ENCODE measurements around the gene ACADSB.

The ACADSB gene

DNA sequence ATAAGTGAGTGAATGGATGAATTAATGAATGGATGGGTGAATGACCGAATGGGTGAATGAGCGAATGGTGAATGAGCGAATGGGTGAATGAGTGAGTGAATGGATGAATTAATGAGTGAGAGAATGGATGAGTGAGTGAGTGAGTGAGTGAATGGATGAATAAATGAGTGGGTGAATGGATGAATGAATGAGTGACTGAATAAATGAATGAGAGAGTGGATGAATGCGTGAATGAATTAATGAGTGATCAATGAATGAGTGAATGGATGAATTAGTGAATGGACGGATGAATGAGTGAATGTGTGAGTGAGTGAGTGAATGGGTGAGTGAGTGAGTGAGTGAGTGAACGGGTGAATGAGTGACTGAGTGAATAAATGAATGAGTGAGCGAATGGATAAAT lies 77.5 kb downstream of the ACADSB start:
- no peaks in the 10 kb centered on the region for H3F3A ChIP-seq (ENCODE audit: insufficient read depth, low read length)
- H3K27ac ChIP-seq (ENCODE audit: low read length), result no peak overlapping the region
- no peak overlapping the region for H3K4me3 ChIP-seq (ENCODE audit: low read length)
- no peaks in the 10 kb centered on the region for H3K9me2 ChIP-seq (replicated peaks; ENCODE audit: insufficient read depth, low read length)
- TF ChIP-seq, protein P1, sequence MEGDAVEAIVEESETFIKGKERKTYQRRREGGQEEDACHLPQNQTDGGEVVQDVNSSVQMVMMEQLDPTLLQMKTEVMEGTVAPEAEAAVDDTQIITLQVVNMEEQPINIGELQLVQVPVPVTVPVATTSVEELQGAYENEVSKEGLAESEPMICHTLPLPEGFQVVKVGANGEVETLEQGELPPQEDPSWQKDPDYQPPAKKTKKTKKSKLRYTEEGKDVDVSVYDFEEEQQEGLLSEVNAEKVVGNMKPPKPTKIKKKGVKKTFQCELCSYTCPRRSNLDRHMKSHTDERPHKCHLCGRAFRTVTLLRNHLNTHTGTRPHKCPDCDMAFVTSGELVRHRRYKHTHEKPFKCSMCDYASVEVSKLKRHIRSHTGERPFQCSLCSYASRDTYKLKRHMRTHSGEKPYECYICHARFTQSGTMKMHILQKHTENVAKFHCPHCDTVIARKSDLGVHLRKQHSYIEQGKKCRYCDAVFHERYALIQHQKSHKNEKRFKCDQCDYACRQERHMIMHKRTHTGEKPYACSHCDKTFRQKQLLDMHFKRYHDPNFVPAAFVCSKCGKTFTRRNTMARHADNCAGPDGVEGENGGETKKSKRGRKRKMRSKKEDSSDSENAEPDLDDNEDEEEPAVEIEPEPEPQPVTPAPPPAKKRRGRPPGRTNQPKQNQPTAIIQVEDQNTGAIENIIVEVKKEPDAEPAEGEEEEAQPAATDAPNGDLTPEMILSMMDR (IDR thresholded peaks at IDR 0.05; ENCODE audit: low read length), result no peak
- TF ChIP-seq EZH2phosphoT487 (IDR thresholded peaks at IDR 0.05; ENCODE audit: low read length) (no peak), EZH2 (optimal IDR thresholded peaks at IDR 0.05; ENCODE audit: low read depth, low read length) (no peak)
- no peak overlapping the region for H3K4me2 ChIP-seq (ENCODE audit: low read depth, low read length)
- H3K27me3 ChIP-seq (replicated peaks; ENCODE audit: insufficient read depth, low read length), result no peaks in the 10 kb centered on the region
- no peak overlapping the region for H2AFZ ChIP-seq (ENCODE audit: low read length)
- H4K20me1 ChIP-seq (ENCODE audit: insufficient read depth, low read length), result no peaks in the 10 kb centered on the region
- no peaks in the 10 kb centered on the region for H3K9me3 ChIP-seq (replicated peaks; ENCODE audit: insufficient read depth, low read length)
- no peaks in the 10 kb centered on the region for H3K36me3 ChIP-seq (replicated peaks; ENCODE audit: insufficient read depth, low read length)
- no peaks in the 10 kb centered on the region for H3K79me2 ChIP-seq (ENCODE audit: low read length)
- no peak overlapping the region for H3K9ac ChIP-seq (ENCODE audit: low read length)
- no peaks in the 10 kb centered on the region for H3K4me1 ChIP-seq (ENCODE audit: low read length)
- no peak for DNase-seq

DNA sequence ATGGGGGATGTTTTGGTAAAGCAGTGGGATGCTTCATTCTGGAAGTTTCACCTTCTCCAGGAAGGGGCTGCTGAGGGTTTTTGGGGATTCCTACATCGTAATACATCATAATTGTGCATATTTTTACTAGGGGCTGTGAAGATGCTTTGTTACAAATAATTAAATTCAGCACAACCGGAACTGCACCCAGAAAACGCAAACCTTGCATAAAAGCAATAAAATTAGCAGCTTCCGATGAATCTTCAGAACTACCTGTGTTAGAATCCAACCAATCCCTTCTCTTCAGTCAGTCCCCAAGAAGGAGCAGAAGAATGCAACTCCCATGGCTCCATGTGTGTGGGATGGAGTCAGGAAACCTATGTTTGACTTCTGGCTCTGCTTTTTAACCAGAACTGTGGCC lies 78.5 kb downstream of the ACADSB start:
- no peak overlapping the region for H2AFZ ChIP-seq (ENCODE audit: low read length)
- no peak for TF ChIP-seq EZH2phosphoT487 (IDR thresholded peaks at IDR 0.05; ENCODE audit: low read length)
- TF ChIP-seq, protein P1 (IDR thresholded peaks at IDR 0.05; ENCODE audit: low read length), result no peak
- H3K4me2 ChIP-seq (ENCODE audit: low read depth, low read length), result no peak overlapping the region
- no peak for DNase-seq
- no peaks in the 10 kb centered on the region for H3K36me3 ChIP-seq (replicated peaks; ENCODE audit: insufficient read depth, low read length)
- no peaks in the 10 kb centered on the region for H3K9me3 ChIP-seq (replicated peaks; ENCODE audit: insufficient read depth, low read length)
- no peaks in the 10 kb centered on the region for H3K79me2 ChIP-seq (ENCODE audit: low read length)
- H3K4me3 ChIP-seq (ENCODE audit: low read length), result no peak overlapping the region
- no peaks in the 10 kb centered on the region for H3K9me2 ChIP-seq (replicated peaks; ENCODE audit: insufficient read depth, low read length)
- no peak overlapping the region for H3K27ac ChIP-seq (ENCODE audit: low read length)
- H3K9ac ChIP-seq (ENCODE audit: low read length), result no peak overlapping the region
- no peaks in the 10 kb centered on the region for H3K27me3 ChIP-seq (replicated peaks; ENCODE audit: insufficient read depth, low read length)
- H3K4me1 ChIP-seq (ENCODE audit: low read length), result no peaks in the 10 kb centered on the region
- no peaks in the 10 kb centered on the region for H3F3A ChIP-seq (ENCODE audit: insufficient read depth, low read length)
- H4K20me1 ChIP-seq (ENCODE audit: insufficient read depth, low read length), result no peaks in the 10 kb centered on the region

DNA sequence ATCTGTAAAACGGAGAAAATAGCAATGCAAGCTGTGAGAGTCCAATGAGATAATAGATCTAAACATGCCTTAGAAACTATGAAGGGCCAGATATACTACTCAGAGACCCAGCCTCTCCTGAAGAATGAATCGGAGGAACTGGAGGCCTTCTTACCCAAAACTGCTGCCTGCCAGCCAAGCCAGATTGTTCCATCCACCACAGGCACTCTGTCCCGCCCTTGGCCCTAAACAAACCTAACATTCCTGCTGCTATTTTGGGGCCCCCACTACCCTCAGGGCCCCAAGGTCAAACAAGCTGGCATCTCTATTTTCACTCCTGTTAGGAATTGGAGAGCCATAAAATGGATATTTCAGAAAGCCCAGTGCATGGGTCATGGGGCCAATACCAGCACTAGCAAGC lies 79.0 kb downstream of the ACADSB start:
- Histone ChIP-seq H3K4me1 (ENCODE audit: low read length) (no peaks in the 10 kb centered on the region), H2AFZ (ENCODE audit: low read length) (no peak overlapping the region), H3K9me3 (replicated peaks; ENCODE audit: insufficient read depth, low read length) (no peaks in the 10 kb centered on the region), H3K4me2 (ENCODE audit: low read depth, low read length) (no peak overlapping the region), H3K36me3 (replicated peaks; ENCODE audit: insufficient read depth, low read length) (no peaks in the 10 kb centered on the region), H4K20me1 (ENCODE audit: insufficient read depth, low read length) (no peaks in the 10 kb centered on the region), H3K9me2 (replicated peaks; ENCODE audit: insufficient read depth, low read length) (no peaks in the 10 kb centered on the region), H3K4me3 (ENCODE audit: low read length) (no peak overlapping the region), H3K79me2 (ENCODE audit: low read length) (no peaks in the 10 kb centered on the region), H3K27me3 (replicated peaks; ENCODE audit: insufficient read depth, low read length) (no peaks in the 10 kb centered on the region), H3F3A (ENCODE audit: insufficient read depth, low read length) (no peaks in the 10 kb centered on the region), H3K9ac (ENCODE audit: low read length) (no peak overlapping the region), H3K27ac (ENCODE audit: low read length) (no peak overlapping the region)
- TF ChIP-seq, protein P1 (IDR thresholded peaks at IDR 0.05; ENCODE audit: low read length), result no peak
- TF ChIP-seq EZH2phosphoT487 (IDR thresholded peaks at IDR 0.05; ENCODE audit: low read length) (no peak), EZH2 (optimal IDR thresholded peaks at IDR 0.05; ENCODE audit: low read depth, low read length) (no peak)
- DNase-seq, result no peak
